Liver (tissue), 3 donors: Measurements from ENCODE around the gene PGBD4.

Experiments used
- CTCF ChIP-seq: fragments of 150-350 bp; IDR thresholded peaks from 2 replicates; pipeline ENCODE4 v1.5.1; 2017; ENCODE audit warnings: improper control_type of control experiment, low read depth, low read length; ENCODE audit not compliant: missing input control
- TAF1 ChIP-seq: conservative IDR thresholded peaks from 2 replicates; pipeline ENCODE4 v1.6.1; 2016; ENCODE audit warnings: antibody characterized with exemption, mild to moderate bottlenecking
- YY1 ChIP-seq: IDR thresholded peaks from 2 replicates; pipeline ENCODE4 v1.6.1; 2016; ENCODE audit warnings: antibody characterized with exemption, mild to moderate bottlenecking
- donor health status: healthy.
- donor health status: healthy.

- no peak for TF ChIP-seq CTCF
- no peak for TF ChIP-seq YY1
- TF ChIP-seq TAF1 = no peak
These were observed 467 bp downstream of the PGBD4 start for GRCh38 chr15:34102175-34102925.
